Glutamatergic neuron (in vitro differentiated cells): Measurements from ENCODE around the gene OR7A10. TPM values are rescaled to one million over a fixed set of nuclear protein-coding genes. Genes with fewer than 3 reads are reported as not detected.

Source experiments
- DNase-seq: peaks from one replicate; pipeline ENCODE4 v3.0.0; 2022
- H3K27ac Mint-ChIP-seq: one replicate; pipeline ENCODE4 v1.8.0; 2020; ENCODE audit warnings: mild to moderate bottlenecking, mixed read lengths, inconsistent platforms; ENCODE audit not compliant: unreplicated experiment
- H3K27me3 Mint-ChIP-seq: one replicate; pipeline ENCODE4 v1.8.0; 2020; ENCODE audit warnings: mild to moderate bottlenecking, moderate library complexity, mixed read lengths, inconsistent platforms; ENCODE audit not compliant: unreplicated experiment
- H3K36me3 Mint-ChIP-seq: one replicate; pipeline ENCODE4 v1.8.0; 2020; ENCODE audit warnings: mild to moderate bottlenecking, mixed read lengths, inconsistent platforms; ENCODE audit not compliant: unreplicated experiment
- H3K4me1 Mint-ChIP-seq: one replicate; pipeline ENCODE4 v1.8.0; 2020; ENCODE audit warnings: mild to moderate bottlenecking, low read depth, mixed read lengths, inconsistent platforms; ENCODE audit not compliant: unreplicated experiment
- H3K4me3 Mint-ChIP-seq: one replicate; pipeline ENCODE4 v1.8.0; 2020; ENCODE audit warnings: mild to moderate bottlenecking, mixed read lengths, inconsistent platforms; ENCODE audit not compliant: unreplicated experiment
- H3K9me3 Mint-ChIP-seq: one replicate; pipeline ENCODE4 v1.8.0; 2020; ENCODE audit warnings: mild to moderate bottlenecking, moderate library complexity, mixed read lengths, inconsistent platforms; ENCODE audit not compliant: unreplicated experiment
- total RNA-seq: library from RNA; stranded (reverse); fragmentation: NEBNext Ultra II Directional; extraction: Animal tissue kit (Norgen Biotek cat#: 25700); gene quantifications from one replicate; pipeline ENCODE4 v1.2.1, GENCODE V29; 2021; ENCODE audit not compliant: unreplicated experiment
- TF ChIP-seq, protein P1 (sequence below): fragments of 200-600 bp; sonication (generic); IDR thresholded peaks from one replicate; pipeline ENCODE4 v1.5.0; 2021; ENCODE audit not compliant: partially characterized antibody, unreplicated experiment

The OR7A10 gene
- total RNA-seq, 1 donor from 2014 or later = not detected

DNA sequence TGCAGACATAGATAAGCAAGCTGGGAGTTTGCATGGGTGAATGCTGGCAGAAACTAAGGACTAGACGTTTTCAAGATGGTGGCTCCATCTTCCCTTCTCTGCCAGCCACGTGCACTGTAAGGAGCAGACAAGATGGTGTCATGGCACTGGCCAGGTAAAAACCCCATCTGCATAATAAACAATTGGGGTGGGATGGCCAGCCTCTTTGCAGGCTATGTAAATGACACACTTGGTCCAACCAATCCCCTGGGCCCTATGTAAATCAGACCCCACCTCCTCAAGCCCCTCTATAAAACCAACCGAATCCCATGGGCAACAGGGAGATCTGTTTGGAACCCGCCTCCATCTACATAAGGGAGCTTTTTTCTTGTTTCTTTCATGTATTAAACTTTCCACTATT is 11.3 kb downstream of the OR7A10 start:
- Mint-ChIP-seq H3K27me3 (no peaks in the 10 kb centered on the region), H3K36me3 (no peaks in the 10 kb centered on the region), H3K9me3 (no peaks in the 10 kb centered on the region), H3K4me3 (no peak overlapping the region), H3K27ac (no peak overlapping the region), H3K4me1 (peaks cover 7% of the 10 kb centered on the region)
- DNase-seq = no peak
- TF ChIP-seq, protein P1, sequence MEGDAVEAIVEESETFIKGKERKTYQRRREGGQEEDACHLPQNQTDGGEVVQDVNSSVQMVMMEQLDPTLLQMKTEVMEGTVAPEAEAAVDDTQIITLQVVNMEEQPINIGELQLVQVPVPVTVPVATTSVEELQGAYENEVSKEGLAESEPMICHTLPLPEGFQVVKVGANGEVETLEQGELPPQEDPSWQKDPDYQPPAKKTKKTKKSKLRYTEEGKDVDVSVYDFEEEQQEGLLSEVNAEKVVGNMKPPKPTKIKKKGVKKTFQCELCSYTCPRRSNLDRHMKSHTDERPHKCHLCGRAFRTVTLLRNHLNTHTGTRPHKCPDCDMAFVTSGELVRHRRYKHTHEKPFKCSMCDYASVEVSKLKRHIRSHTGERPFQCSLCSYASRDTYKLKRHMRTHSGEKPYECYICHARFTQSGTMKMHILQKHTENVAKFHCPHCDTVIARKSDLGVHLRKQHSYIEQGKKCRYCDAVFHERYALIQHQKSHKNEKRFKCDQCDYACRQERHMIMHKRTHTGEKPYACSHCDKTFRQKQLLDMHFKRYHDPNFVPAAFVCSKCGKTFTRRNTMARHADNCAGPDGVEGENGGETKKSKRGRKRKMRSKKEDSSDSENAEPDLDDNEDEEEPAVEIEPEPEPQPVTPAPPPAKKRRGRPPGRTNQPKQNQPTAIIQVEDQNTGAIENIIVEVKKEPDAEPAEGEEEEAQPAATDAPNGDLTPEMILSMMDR = no peak

- H3K27me3 Mint-ChIP-seq = no peaks in the 10 kb centered on the region
- no peaks in the 10 kb centered on the region for H3K36me3 Mint-ChIP-seq
- peaks cover 7% of the 10 kb centered on the region for H3K4me1 Mint-ChIP-seq
- no peak within 1 kb of the TSS for H3K27ac Mint-ChIP-seq
- TF ChIP-seq, protein P1 = no peak
- DNase-seq = no peak
- H3K4me3 Mint-ChIP-seq = no peak within 1 kb of the TSS
- H3K9me3 Mint-ChIP-seq = no peaks in the 10 kb centered on the region
Observed at GRCh38 chr19:14835011-14835410, 13.7 kb downstream of the OR7A10 start, which contains the start of the genes OR7A5 and OR7C1. Gene OR7A5 (minus strand): TSS chr19:14835185. CDS start chr19:14828241, 6,944 bp downstream. Gene OR7C1 (minus strand): TSS chr19:14835185. CDS start chr19:14800136, 35,049 bp downstream.

GRCh38 chr19:14830702-14831101 is 18.0 kb downstream of the OR7A10 start:
- no peak overlapping the region for H3K4me3 Mint-ChIP-seq
- H3K27me3 Mint-ChIP-seq = peaks cover 1% of the 10 kb centered on the region
- TF ChIP-seq, protein P1 = no peak
- no peak for DNase-seq
- no peaks in the 10 kb centered on the region for H3K9me3 Mint-ChIP-seq
- no peaks in the 10 kb centered on the region for H3K36me3 Mint-ChIP-seq
- H3K27ac Mint-ChIP-seq = no peak overlapping the region
- H3K4me1 Mint-ChIP-seq = peaks cover 7% of the 10 kb centered on the region

- TF ChIP-seq, protein P1 = no peak
- Mint-ChIP-seq H3K4me3 (no peak overlapping the region), H3K4me1 (no peaks in the 10 kb centered on the region), H3K27ac (no peak overlapping the region), H3K27me3 (peaks cover 7% of the 10 kb centered on the region), H3K36me3 (no peaks in the 10 kb centered on the region), H3K9me3 (no peaks in the 10 kb centered on the region)
- DNase-seq = no peak
Observed at GRCh38 chr19:14826006-14826405, 22.7 kb downstream of the OR7A10 start.

DNA sequence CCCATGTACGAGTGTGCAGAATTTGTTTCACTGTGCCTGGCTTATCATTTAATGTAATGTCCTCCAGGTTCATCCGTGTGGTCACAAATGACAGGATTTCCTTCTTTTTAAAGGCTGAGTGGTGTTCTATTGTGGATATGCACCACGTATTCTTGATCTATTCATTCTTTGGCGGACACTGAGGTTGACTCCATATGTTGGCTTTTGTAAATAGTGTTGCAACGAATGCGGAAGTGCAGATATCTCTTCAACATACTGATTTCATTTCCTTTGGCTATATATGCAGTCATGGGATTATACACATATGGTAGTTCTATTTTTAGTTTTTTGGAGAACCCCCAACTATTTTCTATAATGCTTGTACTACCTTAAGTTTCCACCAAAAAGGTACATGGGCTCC is 26.8 kb downstream of the OR7A10 start:
- no peak for DNase-seq
- TF ChIP-seq, protein P1 = no peak
- Mint-ChIP-seq H3K27ac (no peak overlapping the region), H3K4me3 (no peak overlapping the region), H3K36me3 (no peaks in the 10 kb centered on the region), H3K9me3 (no peaks in the 10 kb centered on the region), H3K27me3 (peaks cover 5% of the 10 kb centered on the region), H3K4me1 (no peaks in the 10 kb centered on the region)
